ENCODE data around the gene ANO7.

Gene ANO7

DNA sequence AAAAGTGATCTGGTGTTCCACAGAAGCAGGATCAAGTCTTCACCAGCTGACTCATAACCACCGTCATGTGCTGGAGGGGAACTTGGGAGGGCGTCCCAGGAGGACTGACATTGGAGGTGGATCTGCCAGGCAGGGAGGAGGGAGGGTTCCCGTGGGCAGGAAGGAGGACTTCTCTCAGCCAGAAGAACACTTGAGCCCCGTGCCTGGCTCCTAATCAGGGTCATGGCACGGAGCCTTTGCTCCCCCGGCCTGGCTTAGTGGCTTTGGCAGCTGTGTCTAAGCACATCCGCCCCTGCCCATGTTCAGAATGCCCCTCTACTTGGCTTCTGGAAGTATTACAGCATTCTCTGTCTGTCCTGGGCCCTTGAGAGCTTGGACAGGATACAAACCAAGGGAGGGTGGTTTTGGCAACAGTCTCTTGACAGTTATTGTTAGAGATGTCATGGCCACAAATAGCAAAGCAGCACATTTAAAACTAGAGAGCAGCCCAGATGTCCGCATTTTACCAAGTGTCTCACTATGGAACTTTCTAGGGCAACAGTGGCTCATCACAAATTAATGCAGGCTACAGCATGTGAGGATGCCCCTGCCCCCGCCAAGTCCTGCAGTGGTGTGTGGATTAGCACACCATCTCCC, 26.7 kb upstream of the ANO7 start:
- Histone ChIP-seq H3K27me3 (ENCODE audit: insufficient read depth, low read length) (no peaks in the 10 kb centered on the region), H3K27ac (ENCODE audit: low read depth, low read length, poor library complexity, severe bottlenecking) (no peak overlapping the region), H3K4me1 (ENCODE audit: insufficient read depth, low read length, severe bottlenecking) (no peaks in the 10 kb centered on the region), H3K9me2 (ENCODE audit: low read depth, low read length) (no peaks in the 10 kb centered on the region), H3K9me3 (ENCODE audit: low read length) (no peaks in the 10 kb centered on the region), H3K4me2 (ENCODE audit: low read length) (no peak overlapping the region), H3K36me3 (ENCODE audit: insufficient read depth, low read length) (peaks cover 84% of the 10 kb centered on the region), H3K79me2 (ENCODE audit: insufficient read depth, low read length) (no peaks in the 10 kb centered on the region), H3K4me3 (ENCODE audit: low read depth, low read length, poor library complexity, severe bottlenecking) (no peak overlapping the region), H4K20me1 (ENCODE audit: insufficient read depth, low read length) (no peaks in the 10 kb centered on the region), H3F3A (ENCODE audit: insufficient read depth, low read length) (no peaks in the 10 kb centered on the region), H3K9ac (ENCODE audit: low read length) (no peak overlapping the region), H2AFZ (ENCODE audit: low read length) (no peak overlapping the region)
- TF ChIP-seq EZH2 (IDR thresholded peaks at IDR 0.05; ENCODE audit: borderline replicate concordance, low read length) = no peak
- TF ChIP-seq, protein P1, sequence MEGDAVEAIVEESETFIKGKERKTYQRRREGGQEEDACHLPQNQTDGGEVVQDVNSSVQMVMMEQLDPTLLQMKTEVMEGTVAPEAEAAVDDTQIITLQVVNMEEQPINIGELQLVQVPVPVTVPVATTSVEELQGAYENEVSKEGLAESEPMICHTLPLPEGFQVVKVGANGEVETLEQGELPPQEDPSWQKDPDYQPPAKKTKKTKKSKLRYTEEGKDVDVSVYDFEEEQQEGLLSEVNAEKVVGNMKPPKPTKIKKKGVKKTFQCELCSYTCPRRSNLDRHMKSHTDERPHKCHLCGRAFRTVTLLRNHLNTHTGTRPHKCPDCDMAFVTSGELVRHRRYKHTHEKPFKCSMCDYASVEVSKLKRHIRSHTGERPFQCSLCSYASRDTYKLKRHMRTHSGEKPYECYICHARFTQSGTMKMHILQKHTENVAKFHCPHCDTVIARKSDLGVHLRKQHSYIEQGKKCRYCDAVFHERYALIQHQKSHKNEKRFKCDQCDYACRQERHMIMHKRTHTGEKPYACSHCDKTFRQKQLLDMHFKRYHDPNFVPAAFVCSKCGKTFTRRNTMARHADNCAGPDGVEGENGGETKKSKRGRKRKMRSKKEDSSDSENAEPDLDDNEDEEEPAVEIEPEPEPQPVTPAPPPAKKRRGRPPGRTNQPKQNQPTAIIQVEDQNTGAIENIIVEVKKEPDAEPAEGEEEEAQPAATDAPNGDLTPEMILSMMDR (IDR thresholded peaks at IDR 0.05; ENCODE audit: low read length) = no peak

DNA sequence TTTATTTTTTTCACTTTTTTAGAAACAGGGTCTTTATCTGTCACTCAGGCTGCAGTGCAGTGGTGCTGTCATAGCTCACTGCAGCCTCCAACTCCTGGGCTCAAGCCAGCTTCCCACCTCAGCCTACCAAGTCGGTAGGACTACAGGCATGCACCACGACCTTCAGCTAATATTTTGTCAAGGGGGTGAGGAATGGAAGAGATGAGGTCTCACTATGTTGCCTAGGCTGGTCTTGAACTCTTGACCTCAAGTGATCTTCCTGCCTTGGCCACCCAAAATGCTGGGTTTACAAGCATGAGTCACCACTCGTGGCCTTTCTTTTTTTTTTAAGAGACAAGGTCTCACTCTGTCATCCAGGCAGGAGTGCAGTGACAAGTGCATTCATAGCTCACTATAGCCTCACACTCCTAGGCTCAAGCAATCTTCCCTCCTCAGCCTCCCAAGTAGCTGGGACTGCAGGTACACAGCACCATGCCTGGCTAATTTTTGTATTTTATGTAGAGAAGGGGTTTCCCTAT, 24.8 kb upstream of the ANO7 start:
- TF ChIP-seq EZH2 (IDR thresholded peaks at IDR 0.05; ENCODE audit: borderline replicate concordance, low read length) = no peak
- TF ChIP-seq, protein P1 (IDR thresholded peaks at IDR 0.05; ENCODE audit: low read length) = no peak
- H3K36me3 ChIP-seq (ENCODE audit: insufficient read depth, low read length) = peaks cover 81% of the 10 kb centered on the region
- H3K27me3 ChIP-seq (ENCODE audit: insufficient read depth, low read length) = no peaks in the 10 kb centered on the region
- H3K9ac ChIP-seq (ENCODE audit: low read length) = no peak overlapping the region
- no peak overlapping the region for H3K27ac ChIP-seq (ENCODE audit: low read depth, low read length, poor library complexity, severe bottlenecking)
- no peak overlapping the region for H3K4me3 ChIP-seq (ENCODE audit: low read depth, low read length, poor library complexity, severe bottlenecking)
- H3K4me2 ChIP-seq (ENCODE audit: low read length) = no peak overlapping the region
- no peaks in the 10 kb centered on the region for H3K79me2 ChIP-seq (ENCODE audit: insufficient read depth, low read length)
- H2AFZ ChIP-seq (ENCODE audit: low read length) = no peak overlapping the region
- H3F3A ChIP-seq (ENCODE audit: insufficient read depth, low read length) = no peaks in the 10 kb centered on the region
- no peaks in the 10 kb centered on the region for H3K9me2 ChIP-seq (ENCODE audit: low read depth, low read length)
- H3K9me3 ChIP-seq (ENCODE audit: low read length) = no peaks in the 10 kb centered on the region
- no peaks in the 10 kb centered on the region for H4K20me1 ChIP-seq (ENCODE audit: insufficient read depth, low read length)
- no peaks in the 10 kb centered on the region for H3K4me1 ChIP-seq (ENCODE audit: insufficient read depth, low read length, severe bottlenecking)

DNA sequence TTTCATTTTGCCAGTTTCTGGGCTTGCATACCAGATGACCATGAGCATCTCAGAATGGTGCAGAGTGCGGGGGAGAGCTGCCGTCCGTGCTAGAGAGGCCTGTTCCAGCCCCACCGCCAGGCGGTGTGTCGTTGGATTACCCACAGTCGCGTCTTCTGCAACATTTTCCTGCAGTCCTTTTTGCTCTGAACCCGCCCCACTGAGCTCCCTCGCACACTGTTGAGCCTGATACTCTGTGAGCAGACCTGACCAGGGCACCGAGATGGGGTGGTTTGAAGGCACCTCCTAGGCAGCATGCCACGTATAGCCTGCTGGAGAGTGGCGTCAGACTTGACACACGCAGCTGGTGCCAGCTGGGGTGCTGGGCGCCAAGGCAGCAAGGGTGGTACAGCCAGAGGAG, 20.1 kb upstream of the ANO7 start:
- no peak overlapping the region for H3K9ac ChIP-seq (ENCODE audit: low read length)

More for the DNA sequence above, 20.1 kb upstream of the ANO7 start:
- Histone ChIP-seq H3F3A (ENCODE audit: insufficient read depth, low read length) (no peaks in the 10 kb centered on the region), H3K9me3 (ENCODE audit: low read length) (peaks cover 8% of the 10 kb centered on the region), H3K4me2 (ENCODE audit: low read length) (no peak overlapping the region), H3K4me3 (ENCODE audit: low read depth, low read length, poor library complexity, severe bottlenecking) (no peak overlapping the region), H3K4me1 (ENCODE audit: insufficient read depth, low read length, severe bottlenecking) (no peaks in the 10 kb centered on the region), H3K27ac (ENCODE audit: low read depth, low read length, poor library complexity, severe bottlenecking) (no peak overlapping the region), H3K36me3 (ENCODE audit: insufficient read depth, low read length) (peaks cover 78% of the 10 kb centered on the region), H4K20me1 (ENCODE audit: insufficient read depth, low read length) (no peaks in the 10 kb centered on the region), H3K27me3 (ENCODE audit: insufficient read depth, low read length) (no peaks in the 10 kb centered on the region), H2AFZ (ENCODE audit: low read length) (no peak overlapping the region), H3K79me2 (ENCODE audit: insufficient read depth, low read length) (no peaks in the 10 kb centered on the region), H3K9me2 (ENCODE audit: low read depth, low read length) (no peaks in the 10 kb centered on the region)
- TF ChIP-seq, protein P1 (IDR thresholded peaks at IDR 0.05; ENCODE audit: low read length) = no peak
- no peak for TF ChIP-seq EZH2 (IDR thresholded peaks at IDR 0.05; ENCODE audit: borderline replicate concordance, low read length)
